GM20431 (cell line): ENCODE data around the gene ROPN1L.
"Not testable (repeated sequence)": the region's sequence is repeated elsewhere in the genome, so short reads cannot be mapped to it uniquely, and the experiment has no call there.

Source experiments
- in situ Hi-C: fragments of 300-500 bp; cut with MseI, MboI; formaldehyde crosslinking; loops from one replicate; pipeline ENCODE4 v1.15.0; 2020; ENCODE audit warnings: low sequenced_read_pairs; ENCODE audit not compliant: unreplicated experiment

ROPN1L gene

DNA sequence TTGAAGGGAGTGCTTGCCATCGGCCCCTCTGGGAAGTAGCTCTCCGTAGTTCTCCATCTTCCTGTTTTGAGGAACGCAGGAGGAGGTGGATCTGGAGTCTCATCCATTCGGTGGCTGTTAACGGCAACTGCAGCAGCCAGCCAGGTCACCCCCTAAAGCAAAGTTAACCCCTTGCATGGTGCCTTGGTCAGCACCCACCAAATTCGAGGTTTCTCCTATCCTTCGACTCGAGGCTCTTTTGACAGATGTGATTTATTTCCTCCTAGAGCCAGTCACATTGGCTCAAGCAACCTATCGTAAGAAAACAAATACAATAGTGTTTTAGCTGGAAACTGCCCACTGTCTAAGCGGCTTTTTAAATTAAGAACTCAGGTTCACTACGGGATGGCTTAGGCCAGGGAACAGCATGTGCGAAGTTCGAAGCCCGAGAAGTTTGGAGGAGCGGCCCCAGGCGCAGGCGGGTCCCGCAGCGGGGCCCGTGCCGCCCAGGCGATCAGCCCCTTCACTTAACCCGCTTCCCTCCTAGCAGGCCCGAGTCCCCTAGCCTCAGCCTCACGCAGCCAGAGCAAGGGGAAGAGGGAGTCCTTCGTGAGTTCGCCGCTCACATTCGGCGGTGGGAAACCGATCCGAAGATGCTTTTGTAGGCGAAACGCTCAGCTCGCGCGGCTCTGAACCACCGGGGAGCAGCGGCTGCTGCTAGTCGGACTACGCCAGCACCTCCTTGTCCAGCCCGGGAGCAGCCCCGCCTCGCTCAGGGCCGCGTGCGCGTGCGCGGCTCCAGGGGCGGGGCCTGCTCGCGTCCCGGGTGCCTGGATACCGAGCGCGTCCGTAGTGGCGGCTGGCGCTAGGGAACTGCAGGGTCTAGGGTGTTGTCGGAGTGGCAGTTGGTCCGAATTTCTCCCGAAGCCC lies at the start of gene ROPN1L:
ROPN1L (plus strand) TSS at position 797 of the 909 bp plus-strand sequence. CDS start 289 bp downstream, outside the sequence.
- in situ Hi-C loops: no loop called here

DNA sequence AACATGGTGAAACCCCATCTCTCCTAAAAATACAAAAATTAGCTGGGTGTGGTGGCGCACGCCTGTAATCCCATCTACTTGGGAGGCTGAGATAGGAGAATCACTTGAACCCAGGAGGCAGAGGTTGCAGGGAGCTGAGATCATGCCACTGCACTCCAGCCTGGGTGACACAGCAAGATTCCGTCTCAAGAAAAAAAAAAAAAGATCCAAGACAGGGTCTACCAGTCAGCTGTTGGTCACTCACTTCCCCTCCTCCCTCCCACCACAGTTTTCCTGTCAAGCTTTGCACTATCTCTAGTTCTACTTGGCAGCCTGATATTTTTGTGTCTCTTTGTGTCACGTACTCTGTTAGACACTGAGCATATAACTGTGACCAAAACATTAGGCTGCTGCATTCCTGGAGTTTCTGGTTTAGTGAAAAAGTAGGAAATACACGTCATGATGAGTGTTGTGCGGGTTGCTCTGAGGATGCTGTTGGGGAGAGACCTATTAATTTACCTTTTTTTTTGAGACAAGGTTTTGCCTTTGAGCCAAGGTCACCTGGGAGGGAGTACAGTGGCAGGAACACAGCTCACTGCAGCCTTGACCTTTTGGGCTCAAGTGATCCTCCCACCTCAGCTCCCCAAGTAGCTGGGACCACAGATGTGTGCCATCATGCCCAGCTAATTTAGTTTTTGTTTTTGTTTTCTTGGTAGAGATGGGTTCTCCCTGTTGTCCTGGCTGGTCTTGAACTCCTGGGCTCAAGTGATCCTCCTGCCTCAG lies 48.9 kb upstream of the ROPN1L start:
- in situ Hi-C loops: not testable (repeated sequence)

DNA sequence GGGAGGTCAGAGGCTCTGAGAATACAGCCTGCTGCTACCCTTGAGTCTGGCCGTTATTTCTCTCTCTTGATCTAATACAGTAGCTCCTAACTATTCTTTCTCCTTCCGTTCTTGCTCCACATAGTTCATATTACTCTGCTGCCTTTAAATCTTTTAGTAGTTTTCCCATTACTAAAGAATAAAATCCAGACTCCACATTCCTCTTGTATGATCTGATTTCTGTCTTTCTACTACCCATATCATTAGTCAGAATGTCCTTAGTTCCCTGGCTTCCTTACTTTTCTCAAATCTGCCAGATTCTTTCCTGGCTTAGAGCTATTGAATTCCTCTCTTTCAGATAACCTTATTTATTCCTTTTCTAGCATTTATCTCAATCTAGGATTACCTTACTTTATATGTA lies 48.2 kb upstream of the ROPN1L start:
- in situ Hi-C loops: no loop called here

DNA sequence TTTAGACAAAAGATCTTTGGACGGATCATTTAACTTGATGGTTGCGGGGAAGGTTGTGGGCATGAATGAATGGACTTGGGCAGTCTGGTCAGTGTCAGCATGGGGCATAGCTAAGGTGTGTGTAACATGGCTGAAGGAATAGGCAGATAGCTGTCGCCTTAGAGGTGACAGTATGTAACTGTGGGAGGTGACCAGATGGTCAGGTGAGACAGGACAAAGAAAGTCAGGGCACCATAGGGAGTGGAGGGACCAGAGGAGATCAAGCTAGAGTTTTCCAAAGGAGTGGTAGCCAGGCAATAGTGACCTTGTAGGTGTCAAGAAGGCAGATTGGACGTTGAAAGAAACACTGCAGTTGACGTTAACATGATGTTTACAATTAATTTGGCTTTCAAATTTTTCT lies 45.1 kb upstream of the ROPN1L start:
- in situ Hi-C loops: no loop called here

DNA sequence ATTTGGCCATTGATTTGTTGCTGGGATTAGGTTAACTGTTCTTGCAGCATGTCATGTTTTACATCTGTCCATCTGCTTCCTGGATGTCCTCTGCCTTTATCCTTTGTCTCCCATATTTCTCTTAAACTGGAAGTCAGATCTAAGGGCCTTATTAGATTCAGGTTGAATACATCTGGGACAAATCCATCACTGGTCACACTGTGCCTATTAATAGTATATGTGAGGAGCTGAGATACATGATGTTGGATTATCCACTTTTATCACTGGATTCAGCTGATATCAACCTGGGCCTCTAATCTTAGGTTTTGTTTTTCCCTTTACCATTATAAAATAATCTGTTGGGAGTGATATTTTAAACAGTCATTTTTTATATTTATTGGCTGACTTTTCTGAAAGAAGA lies 41.8 kb upstream of the ROPN1L start:
- in situ Hi-C loops: loop anchor here (25.0 kb wide), 1 partner anchor 113 kb away; no protein-coding TSS in a partner anchor

DNA sequence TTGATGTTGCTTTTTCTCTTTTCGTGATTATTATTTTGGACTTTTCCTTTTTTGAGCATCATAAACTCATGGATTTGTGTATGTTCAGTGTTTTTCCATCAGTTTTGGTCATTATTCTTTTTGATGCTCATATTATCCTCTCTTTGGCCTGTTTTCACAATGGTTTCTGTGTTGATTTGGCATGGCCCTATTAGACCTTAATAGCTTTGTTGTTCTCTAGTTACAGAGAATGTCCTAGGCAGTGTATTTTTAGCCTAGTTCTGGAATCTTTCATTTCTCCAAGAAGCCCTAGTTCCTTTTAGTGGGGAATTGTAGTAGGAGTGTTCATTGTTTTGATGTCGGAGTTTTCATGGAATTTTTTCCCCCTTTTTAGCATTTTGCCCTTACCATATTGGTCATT lies 41.3 kb upstream of the ROPN1L start:
- in situ Hi-C loops: loop anchor here (25.0 kb wide), 1 partner anchor 113 kb away; no protein-coding TSS in a partner anchor

DNA sequence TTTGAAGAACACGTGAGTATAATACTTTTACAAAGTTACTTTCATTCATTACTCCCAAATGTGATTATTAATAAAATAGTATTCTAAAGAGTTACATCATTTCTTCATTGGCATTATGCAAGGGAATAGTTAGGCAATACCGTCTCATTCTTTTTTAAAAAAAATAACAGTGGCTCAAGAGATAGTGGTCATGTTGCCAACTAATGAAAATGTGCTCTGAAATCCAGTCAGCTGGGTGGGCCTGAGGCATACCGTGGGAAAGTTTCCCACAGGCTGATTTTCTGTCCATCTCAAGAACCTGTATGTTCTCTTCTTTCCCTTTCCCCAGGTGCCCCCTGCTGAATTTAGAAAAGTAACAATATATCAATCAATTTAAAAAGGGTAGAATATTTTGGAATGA lies 40.8 kb upstream of the ROPN1L start:
- in situ Hi-C loops: loop anchor here (25.0 kb wide), 1 partner anchor 114 kb away; no protein-coding TSS in a partner anchor

DNA sequence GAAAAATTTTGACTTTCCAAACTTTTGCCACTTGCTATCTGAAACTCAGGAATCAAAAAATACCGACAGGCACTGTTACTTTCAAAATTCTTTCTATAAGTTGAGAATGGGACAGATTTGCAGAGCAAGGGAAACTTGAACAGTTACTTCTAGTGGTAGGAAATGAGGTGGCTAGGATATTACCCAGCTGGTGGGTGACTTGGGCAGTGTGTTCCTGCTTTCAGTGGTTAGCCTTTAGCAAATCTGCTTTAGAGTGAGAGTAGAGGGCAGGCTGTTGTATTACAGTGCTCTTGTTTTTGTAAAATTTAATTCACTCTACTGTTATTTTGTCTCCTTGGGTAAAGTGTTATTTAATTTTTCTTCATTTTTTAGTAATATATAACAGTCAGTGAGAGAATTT lies 40.2 kb upstream of the ROPN1L start:
- in situ Hi-C loops: loop anchor here (25.0 kb wide), 1 partner anchor 114 kb away; no protein-coding TSS in a partner anchor

DNA sequence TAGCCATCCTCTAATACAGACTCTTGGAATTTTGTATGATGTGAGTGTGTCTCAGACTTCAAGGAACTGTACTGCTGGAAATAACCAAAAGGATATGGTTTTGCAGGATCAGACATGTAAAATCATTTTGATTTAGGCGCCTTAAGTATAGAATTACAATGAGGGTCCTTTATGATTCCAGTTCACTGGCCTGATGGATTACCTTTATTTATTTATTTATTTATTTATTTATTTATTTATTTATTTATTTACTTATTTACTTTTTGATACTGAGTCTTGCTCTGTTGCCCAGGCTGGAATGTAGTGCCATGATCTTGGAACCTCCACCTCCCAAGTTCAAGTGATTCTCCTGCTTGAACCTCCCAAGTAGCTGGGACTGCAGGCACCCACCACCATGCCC lies 37.9 kb upstream of the ROPN1L start:
- in situ Hi-C loops: loop anchor here (25.0 kb wide), 1 partner anchor 117 kb away; no protein-coding TSS in a partner anchor

DNA sequence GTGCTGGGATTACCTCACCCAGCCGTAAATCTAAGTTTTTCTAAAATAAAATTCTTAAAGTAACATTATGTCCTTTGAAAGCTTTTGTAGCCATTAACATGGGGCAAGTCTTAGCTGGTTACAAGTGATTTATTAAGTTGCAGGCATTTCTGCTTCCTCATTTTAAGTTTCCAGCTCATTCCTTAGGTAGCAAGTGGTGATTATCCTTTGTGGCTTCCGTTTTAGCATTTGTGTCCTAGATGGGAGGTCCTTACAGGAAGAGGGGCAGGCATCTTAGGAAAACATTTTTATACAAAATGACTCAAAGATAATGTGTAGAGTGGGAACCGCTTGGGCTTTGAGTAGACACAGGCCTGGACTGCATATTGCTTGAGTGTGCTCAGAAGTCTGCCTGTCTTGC lies 35.0 kb upstream of the ROPN1L start:
- in situ Hi-C loops: loop anchor here (25.0 kb wide), 1 partner anchor 119 kb away; no protein-coding TSS in a partner anchor

DNA sequence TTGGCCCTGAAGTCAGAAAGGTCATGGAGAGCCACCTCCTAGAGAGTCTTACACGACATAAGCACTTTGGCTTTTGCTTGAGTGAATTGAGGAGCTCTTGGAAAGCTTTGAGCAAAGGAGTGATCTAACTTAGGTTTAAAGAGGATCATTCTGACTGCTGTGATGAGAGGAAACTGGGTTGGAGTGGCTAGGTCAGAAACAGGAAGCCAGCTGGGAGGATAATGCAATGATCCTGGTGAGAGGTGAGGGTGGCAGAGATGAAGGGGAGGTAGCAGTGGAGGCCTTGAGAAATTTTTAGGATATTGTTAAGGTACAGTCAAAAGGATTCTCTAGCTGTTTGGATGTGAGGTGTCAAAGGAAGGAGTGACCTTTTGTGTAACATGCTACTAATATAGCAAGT lies 32.2 kb upstream of the ROPN1L start:
- in situ Hi-C loops: loop anchor here (25.0 kb wide), 1 partner anchor 122 kb away; no protein-coding TSS in a partner anchor

DNA sequence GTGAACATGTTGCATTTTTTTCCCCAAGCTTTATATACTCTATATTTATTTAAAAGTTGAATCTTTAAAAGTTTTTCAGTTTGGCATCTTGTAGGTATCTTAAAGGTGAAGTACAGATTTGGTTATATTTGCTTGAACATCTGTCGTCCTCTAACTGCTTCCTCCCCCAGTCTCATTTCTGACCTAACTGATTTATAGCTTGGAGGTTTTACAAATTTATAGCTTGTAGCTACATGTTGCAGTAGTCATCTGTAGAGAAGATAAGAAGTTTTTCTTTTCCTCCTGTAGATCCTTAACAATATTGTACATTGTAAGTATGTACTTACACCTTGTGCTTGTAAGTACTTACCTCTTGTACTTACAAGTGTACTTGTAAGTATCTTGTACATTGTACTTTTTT lies 31.0 kb upstream of the ROPN1L start:
- in situ Hi-C loops: loop anchor here (25.0 kb wide), 1 partner anchor 123 kb away; no protein-coding TSS in a partner anchor

DNA sequence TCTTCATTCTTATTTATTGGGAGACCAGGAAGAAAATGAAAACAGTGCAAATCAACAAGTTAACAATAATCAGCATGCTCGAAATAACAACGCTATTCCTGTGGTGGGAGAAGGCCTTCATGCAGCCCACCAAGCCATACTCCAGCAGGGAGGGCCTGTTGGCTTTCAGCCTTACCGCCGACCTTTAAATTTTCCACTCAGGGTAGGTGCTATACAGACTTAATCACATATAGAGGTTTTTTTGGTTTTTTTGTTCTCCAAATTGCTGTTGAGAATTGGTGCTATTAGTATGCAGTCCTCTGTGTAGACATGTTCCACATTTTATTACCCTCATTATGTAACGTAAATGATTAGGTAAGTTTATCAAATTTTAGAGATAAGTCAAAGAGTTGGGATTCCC lies 30.3 kb upstream of the ROPN1L start:
- in situ Hi-C loops: loop anchor here (25.0 kb wide), 1 partner anchor 124 kb away; no protein-coding TSS in a partner anchor

DNA sequence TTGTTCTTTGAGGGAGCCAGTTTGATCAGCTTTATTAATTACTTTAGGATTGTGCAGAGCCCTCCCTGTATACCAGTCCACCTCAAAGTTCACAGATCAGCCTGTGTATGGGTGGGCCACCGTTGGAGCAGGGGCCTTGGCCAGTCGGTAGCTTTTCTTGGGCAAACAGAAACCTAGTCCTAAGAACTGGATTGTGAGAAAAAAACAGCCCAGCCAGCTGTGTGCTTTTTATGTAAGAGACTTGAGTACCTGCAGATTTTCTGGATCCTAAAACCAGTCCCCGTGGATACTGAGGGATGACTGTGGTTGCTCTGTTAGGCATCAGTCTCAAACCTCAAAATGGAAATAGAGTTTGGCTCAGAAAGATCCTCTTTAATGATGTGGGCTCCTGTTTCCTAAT lies 24.8 kb upstream of the ROPN1L start:
- in situ Hi-C loops: loop anchor here (25.0 kb wide), 1 partner anchor 130 kb away; no protein-coding TSS in a partner anchor

DNA sequence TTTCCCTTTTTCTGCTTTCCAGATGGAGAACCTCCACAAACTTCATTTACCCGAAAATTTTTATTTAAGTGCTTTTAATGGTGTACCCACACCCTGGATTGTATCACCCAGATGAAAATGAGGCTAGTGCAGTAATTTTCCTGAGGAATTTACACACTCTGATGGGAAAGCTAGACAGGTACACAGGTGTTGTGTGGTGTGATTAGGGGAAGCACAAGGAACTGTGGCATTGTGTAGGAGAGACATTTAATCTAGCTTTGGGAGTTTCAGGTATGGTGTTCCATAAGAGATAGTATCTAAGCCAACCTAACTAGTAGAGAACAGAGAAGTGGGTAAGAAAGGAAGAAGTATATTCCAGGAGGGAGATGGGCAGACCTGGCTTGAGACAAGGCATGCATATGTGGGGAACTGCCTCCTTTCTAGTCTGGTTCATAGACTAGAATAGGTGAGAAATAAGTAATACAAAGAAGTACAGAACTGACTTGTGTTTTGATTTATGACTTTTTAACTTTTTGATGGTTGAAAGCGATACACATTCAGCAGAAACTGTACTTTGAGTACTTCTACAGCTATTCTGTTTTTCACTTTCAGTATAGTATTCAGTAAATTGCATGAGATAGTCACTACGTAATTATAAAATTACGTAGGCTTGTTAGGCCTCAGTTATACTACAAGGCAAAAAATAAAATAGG lies 22.9 kb upstream of the ROPN1L start:
- in situ Hi-C loops: loop anchor here (25.0 kb wide), 1 partner anchor 131 kb away; no protein-coding TSS in a partner anchor

DNA sequence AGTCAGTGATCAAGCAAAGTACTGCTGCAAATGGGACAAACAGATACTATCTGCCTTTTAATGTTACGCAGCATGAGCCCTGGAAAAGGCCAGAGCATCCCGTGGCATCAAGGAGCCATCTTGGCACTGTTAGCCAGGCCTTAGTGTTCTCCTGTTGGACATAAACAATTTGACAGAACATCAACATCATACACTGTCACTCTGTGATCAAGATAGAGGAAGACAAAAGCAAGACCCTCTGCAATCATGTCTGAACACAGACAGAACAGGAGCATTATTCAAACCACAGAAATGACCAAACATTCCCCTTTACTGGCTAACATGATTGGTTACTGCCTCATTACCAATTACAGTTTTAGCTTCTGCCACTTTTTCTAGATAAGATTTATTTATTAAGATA lies 21.2 kb upstream of the ROPN1L start:
- in situ Hi-C loops: loop anchor here (25.0 kb wide), 1 partner anchor 133 kb away; no protein-coding TSS in a partner anchor

DNA sequence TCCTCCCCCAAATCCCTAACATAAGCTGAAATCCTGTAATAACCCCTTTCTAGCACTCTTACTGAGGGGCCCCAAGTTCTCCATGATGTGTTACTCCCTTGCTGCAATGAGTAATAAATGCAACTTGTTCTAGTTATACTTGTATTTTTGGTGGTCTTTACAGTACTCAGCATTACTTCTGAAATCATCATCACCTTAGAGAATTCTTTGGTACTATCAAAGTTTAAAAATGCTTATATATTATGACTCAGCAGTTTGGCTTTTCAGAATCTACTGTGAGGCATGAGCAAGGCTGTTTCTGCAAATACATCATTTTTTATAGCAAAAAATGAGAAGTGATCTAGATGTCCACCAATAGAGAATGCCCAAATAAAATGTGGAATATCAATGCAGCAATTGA lies 20.7 kb upstream of the ROPN1L start:
- in situ Hi-C loops: loop anchor here (25.0 kb wide), 1 partner anchor 134 kb away; no protein-coding TSS in a partner anchor

DNA sequence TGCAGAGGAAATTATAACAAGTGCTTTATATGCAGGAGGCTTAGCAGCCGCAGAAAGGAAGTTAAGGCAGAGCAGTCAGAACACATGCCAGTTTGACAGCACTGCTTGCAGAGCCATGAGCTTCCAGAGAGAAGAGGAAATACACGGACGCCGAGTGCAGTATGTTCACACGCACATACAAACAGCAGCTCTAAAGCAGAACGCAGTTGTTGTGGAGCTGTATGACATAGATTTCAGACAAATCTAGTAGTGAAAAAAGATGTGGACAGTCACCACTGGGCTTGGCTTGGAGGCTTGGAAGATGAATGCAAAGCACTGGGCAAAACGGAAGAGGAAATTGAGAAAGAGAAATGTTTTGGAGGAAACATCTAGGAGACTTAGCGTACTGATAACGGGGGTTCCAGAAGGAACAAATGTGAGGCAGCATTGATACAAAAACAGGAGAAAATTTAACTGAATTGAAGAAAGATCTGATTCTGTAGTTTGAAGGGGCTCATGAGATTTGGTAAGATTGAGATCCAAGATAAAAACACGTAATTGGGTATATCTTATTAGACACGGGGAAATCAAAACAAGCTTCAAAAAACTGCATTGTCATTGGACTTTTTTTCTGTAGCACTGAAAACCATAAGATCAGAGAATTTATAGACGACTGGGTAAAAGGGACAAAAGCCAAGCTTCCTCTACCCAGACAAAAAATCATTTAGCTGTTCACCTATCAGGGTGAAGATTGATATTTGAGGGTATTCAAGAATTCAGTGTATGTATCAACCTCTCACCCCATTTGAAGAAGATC lies 19.6 kb upstream of the ROPN1L start:
- in situ Hi-C loops: loop anchor here (25.0 kb wide), 1 partner anchor 135 kb away; no protein-coding TSS in a partner anchor

DNA sequence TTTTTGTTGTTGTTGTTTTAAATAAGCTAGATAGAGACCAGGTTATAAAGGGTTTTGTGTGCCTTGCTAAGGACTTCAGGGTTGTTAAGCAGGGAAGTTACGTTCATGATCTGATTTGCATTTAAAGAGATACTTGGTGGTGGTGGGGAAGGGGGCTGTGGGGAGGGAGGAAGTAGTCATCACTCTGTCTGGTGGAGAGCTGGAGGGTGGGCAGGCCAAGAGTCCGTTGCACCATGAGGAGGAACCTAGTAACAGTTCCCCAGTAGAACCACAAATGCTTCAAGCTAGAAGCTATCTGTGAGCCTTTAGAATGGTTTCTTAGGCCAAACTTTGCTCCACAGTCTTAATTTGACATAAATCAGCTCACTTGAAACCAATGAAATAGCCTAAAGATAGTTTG lies 18.7 kb upstream of the ROPN1L start:
- in situ Hi-C loops: loop anchor here (25.0 kb wide), 1 partner anchor 136 kb away; no protein-coding TSS in a partner anchor
